ENCODE data around the gene SMKR1.

Gene SMKR1

DNA sequence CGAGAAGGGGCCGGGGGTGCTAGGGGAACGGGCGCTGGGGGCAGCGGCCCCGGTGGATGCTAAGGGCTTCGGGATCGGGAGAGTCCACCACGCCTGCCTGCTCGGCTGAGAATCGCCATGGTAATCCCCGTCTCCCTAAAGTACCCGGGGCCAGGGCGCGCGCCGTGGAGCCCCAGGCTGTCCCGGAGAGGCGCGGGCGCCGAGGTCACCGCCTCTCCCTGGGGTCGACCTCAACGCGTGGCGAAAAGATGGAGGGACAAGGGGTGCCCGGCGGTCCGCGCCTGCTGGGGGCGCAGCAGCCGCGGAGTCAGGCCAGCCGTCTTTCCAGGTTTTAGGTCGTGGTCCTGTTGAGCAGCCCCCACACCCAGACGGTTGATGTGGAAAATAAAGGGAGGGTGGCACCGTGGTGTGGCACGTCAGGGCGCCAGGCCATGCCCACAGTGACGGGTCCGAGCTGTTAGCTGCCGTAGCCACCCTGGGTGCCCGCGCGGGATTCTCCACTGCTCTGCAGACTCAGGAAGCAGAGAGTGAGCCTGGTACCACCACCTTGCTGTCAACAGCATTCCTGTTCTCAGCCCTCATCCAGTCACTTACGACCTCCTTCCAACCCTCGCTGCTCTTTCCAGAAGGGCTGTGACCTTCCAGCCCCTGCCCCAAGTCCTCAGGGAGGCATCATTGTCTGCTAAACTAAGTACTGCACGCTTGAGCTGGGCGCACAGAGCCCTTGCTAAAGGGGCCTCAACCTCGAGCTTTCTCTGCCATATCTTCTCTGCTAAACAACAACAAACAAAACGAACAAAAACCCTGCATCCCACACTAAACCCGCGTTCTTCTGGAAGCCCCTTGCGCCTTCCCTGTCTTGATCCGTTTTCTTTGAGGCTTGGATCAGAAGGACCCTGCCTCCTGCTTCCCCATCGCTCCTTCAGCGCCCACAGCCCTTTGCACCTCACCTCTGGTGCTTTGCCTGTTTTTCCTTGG, 666 bp downstream of the SMKR1 start:
- Histone ChIP-seq H3K36me3 (replicated peaks; ENCODE audit: low read depth, low read length) (no peaks in the 10 kb centered on the region), H3K79me2 (ENCODE audit: low read length) (no peaks in the 10 kb centered on the region), H3K9ac (ENCODE audit: low read length) (peak overlapping the region; percentile 57), H2AFZ (ENCODE audit: low read depth, low read length) (peak overlapping the region; percentile 52; the same call in 1 of the 2 replicates), H3K4me3 (ENCODE audit: low read length) (peak overlapping the region; percentile 82), H3K27me3 (ENCODE audit: low read depth, low read length) (0 out of 2 replicates have a peak, but pooled peaks cover 3% of the 10 kb centered on the region), H4K20me1 (ENCODE audit: insufficient read depth, low read length) (no peaks in the 10 kb centered on the region), H3K27ac (ENCODE audit: low read length) (no peak overlapping the region), H3K9me3 (ENCODE audit: insufficient read depth, low read length) (no peaks in the 10 kb centered on the region), H3K4me1 (ENCODE audit: low read length) (peaks cover 12% of the 10 kb centered on the region), H3K4me2 (ENCODE audit: low read length) (peak overlapping the region; percentile 92)
- no peak for TF ChIP-seq EZH2phosphoT487 (IDR thresholded peaks at IDR 0.05; ENCODE audit: low read depth)
- TF ChIP-seq, protein P1, sequence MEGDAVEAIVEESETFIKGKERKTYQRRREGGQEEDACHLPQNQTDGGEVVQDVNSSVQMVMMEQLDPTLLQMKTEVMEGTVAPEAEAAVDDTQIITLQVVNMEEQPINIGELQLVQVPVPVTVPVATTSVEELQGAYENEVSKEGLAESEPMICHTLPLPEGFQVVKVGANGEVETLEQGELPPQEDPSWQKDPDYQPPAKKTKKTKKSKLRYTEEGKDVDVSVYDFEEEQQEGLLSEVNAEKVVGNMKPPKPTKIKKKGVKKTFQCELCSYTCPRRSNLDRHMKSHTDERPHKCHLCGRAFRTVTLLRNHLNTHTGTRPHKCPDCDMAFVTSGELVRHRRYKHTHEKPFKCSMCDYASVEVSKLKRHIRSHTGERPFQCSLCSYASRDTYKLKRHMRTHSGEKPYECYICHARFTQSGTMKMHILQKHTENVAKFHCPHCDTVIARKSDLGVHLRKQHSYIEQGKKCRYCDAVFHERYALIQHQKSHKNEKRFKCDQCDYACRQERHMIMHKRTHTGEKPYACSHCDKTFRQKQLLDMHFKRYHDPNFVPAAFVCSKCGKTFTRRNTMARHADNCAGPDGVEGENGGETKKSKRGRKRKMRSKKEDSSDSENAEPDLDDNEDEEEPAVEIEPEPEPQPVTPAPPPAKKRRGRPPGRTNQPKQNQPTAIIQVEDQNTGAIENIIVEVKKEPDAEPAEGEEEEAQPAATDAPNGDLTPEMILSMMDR (IDR thresholded peaks at IDR 0.05; ENCODE audit: low read depth, low read length) = peak; percentile 20; the same call in 1 of the 2 replicates

DNA sequence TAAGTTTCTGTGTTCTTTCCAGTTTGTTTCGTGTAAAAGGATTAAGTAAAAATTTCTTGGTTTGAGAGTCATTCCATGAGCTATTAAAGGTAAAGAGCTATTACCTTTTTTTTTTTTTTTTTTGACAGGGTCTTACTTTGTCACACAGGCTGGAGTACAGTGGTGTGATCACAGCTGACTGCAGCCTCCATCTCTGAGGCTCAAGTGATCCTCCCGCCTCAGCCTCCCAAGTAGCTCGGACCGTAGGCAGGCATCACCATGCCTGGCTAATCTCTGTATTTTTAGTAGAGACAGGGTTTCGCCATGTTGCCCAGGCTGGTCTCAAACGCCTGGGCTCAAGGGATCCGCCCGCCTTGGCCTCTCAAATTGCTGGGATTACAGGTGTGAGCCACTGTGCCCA, 1.4 kb downstream of the SMKR1 start:
- Histone ChIP-seq H3K9ac (ENCODE audit: low read length) (no peak overlapping the region), H3K4me3 (ENCODE audit: low read length) (no peak overlapping the region), H3K36me3 (replicated peaks; ENCODE audit: low read depth, low read length) (no peaks in the 10 kb centered on the region), H3K79me2 (ENCODE audit: low read length) (no peaks in the 10 kb centered on the region), H2AFZ (ENCODE audit: low read depth, low read length) (no peak overlapping the region), H4K20me1 (ENCODE audit: insufficient read depth, low read length) (no peaks in the 10 kb centered on the region), H3K27me3 (ENCODE audit: low read depth, low read length) (0 out of 2 replicates have a peak, but pooled peaks cover 3% of the 10 kb centered on the region), H3K4me2 (ENCODE audit: low read length) (no peak overlapping the region), H3K9me3 (ENCODE audit: insufficient read depth, low read length) (no peaks in the 10 kb centered on the region), H3K4me1 (ENCODE audit: low read length) (peaks cover 12% of the 10 kb centered on the region), H3K27ac (ENCODE audit: low read length) (no peak overlapping the region)
- TF ChIP-seq EZH2phosphoT487 (IDR thresholded peaks at IDR 0.05; ENCODE audit: low read depth) = no peak
- TF ChIP-seq, protein P1 (IDR thresholded peaks at IDR 0.05; ENCODE audit: low read depth, low read length) = no peak

DNA sequence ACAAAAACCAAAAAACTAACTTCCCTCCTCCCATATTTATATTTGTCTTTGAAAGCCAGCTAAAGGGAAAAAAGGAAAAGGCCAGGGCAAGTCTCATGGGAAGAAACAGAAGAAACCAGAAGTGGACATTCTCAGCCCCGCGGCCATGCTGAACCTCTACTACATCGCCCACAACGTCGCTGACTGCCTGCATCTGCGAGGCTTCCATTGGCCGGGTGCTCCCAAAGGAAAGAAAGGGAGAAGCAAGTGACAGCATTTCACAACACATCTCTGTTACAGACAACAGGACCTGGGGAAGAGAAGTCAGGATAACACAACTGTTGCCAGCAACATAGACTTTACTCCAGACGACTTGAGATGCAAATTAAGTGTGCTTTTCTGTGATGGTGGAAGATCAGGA, 9.9 kb downstream of the SMKR1 start:
- Histone ChIP-seq H3K9me3 (ENCODE audit: insufficient read depth, low read length) (no peaks in the 10 kb centered on the region), H3K79me2 (ENCODE audit: low read length) (no peaks in the 10 kb centered on the region), H3K27ac (ENCODE audit: low read length) (no peak overlapping the region), H2AFZ (ENCODE audit: low read depth, low read length) (no peak overlapping the region), H3K9ac (ENCODE audit: low read length) (no peak overlapping the region), H4K20me1 (ENCODE audit: insufficient read depth, low read length) (no peaks in the 10 kb centered on the region), H3K36me3 (replicated peaks; ENCODE audit: low read depth, low read length) (no peaks in the 10 kb centered on the region), H3K4me3 (ENCODE audit: low read length) (no peak overlapping the region), H3K27me3 (ENCODE audit: low read depth, low read length) (no peaks in the 10 kb centered on the region), H3K4me1 (ENCODE audit: low read length) (no peaks in the 10 kb centered on the region), H3K4me2 (ENCODE audit: low read length) (no peak overlapping the region)
- TF ChIP-seq, protein P1 (IDR thresholded peaks at IDR 0.05; ENCODE audit: low read depth, low read length) = no peak
- TF ChIP-seq EZH2phosphoT487 (IDR thresholded peaks at IDR 0.05; ENCODE audit: low read depth) = no peak

DNA sequence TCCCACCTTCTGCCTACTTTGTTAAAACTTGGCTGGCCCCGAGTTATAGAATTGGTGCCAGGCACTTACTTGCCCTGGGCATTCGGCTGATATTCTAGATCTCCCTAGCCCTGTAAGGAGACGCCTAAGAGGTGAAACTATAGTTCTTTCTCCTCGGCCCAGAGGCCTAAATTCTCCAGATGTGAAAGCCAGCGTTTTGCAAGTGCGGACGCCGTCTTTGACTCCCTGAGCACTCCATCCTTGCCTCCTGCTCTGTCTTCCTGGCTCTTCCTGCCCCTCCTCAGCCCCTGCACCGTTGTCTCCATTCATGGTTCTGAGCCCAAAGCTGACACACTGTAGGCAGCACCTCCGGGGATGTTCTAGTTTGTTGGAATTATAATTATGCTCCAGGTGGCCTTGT, 11.2 kb downstream of the SMKR1 start:
- Histone ChIP-seq H2AFZ (ENCODE audit: low read depth, low read length) (no peak overlapping the region), H3K4me2 (ENCODE audit: low read length) (no peak overlapping the region), H3K36me3 (replicated peaks; ENCODE audit: low read depth, low read length) (no peaks in the 10 kb centered on the region), H3K27ac (ENCODE audit: low read length) (no peak overlapping the region), H3K4me3 (ENCODE audit: low read length) (no peak overlapping the region), H3K9ac (ENCODE audit: low read length) (no peak overlapping the region), H4K20me1 (ENCODE audit: insufficient read depth, low read length) (no peaks in the 10 kb centered on the region), H3K27me3 (ENCODE audit: low read depth, low read length) (no peaks in the 10 kb centered on the region), H3K9me3 (ENCODE audit: insufficient read depth, low read length) (no peaks in the 10 kb centered on the region), H3K4me1 (ENCODE audit: low read length) (no peaks in the 10 kb centered on the region), H3K79me2 (ENCODE audit: low read length) (no peaks in the 10 kb centered on the region)
- no peak for TF ChIP-seq EZH2phosphoT487 (IDR thresholded peaks at IDR 0.05; ENCODE audit: low read depth)
- TF ChIP-seq, protein P1 (IDR thresholded peaks at IDR 0.05; ENCODE audit: low read depth, low read length) = no peak

Data from OCI-LY3 (cell line).